Fibroblast of skin of back (primary cell): Measurements from ENCODE around the gene UBE2G1.
"Not testable (repeated sequence)": the region's sequence is repeated elsewhere in the genome, so short reads cannot be mapped to it uniquely, and the experiment has no call there.

ENCODE experiments used
- DNase-seq: peaks from one replicate; pipeline ENCODE4 v3.0.0-alpha.2; 2013

Gene UBE2G1

GRCh38 chr17:4375039-4375748, 8.7 kb upstream of the UBE2G1 start:
- DNase-seq = no peak

- DNase-seq = no peak
These were observed 3.2 kb upstream of the UBE2G1 start for GRCh38 chr17:4369557-4370230.

- DNase-seq = no peak
These were observed 1.9 kb upstream of the UBE2G1 start for GRCh38 chr17:4368341-4368740.

GRCh38 chr17:4367177-4367576, 702 bp upstream of the UBE2G1 start:
- not testable (repeated sequence) for DNase-seq

- DNase-seq = peak; percentile 22
These were observed 698 bp downstream of the UBE2G1 start for GRCh38 chr17:4365628-4366326.

- DNase-seq = peak; percentile 92
These were observed 1.3 kb downstream of the UBE2G1 start for GRCh38 chr17:4365103-4365627.

GRCh38 chr17:4364622-4365041, 1.8 kb downstream of the UBE2G1 start:
- no peak for DNase-seq

- peak; percentile 19 for DNase-seq
These were observed 4.3 kb downstream of the UBE2G1 start for GRCh38 chr17:4362141-4362540.

- no peak for DNase-seq
These were observed 8.3 kb downstream of the UBE2G1 start for GRCh38 chr17:4358154-4358553.

- DNase-seq = no peak
These were observed 8.8 kb downstream of the UBE2G1 start for GRCh38 chr17:4357671-4358070.

- DNase-seq = no peak
These were observed 9.3 kb downstream of the UBE2G1 start for GRCh38 chr17:4357030-4357628.

GRCh38 chr17:4354862-4355514, 11.5 kb downstream of the UBE2G1 start:
- no peak for DNase-seq

GRCh38 chr17:4354206-4354605, 12.3 kb downstream of the UBE2G1 start:
- DNase-seq = no peak

GRCh38 chr17:4350214-4350613, 16.3 kb downstream of the UBE2G1 start:
- not testable (repeated sequence) for DNase-seq

- no peak for DNase-seq
These were observed 20.8 kb downstream of the UBE2G1 start for GRCh38 chr17:4345581-4346252.

- no peak for DNase-seq
These were observed 21.5 kb downstream of the UBE2G1 start for GRCh38 chr17:4344926-4345325.

- DNase-seq = no peak
These were observed 23.9 kb downstream of the UBE2G1 start for GRCh38 chr17:4342535-4342934.

- no peak for DNase-seq
These were observed 24.9 kb downstream of the UBE2G1 start for GRCh38 chr17:4341616-4341977.

- DNase-seq = peak; percentile 33
These were observed 25.4 kb downstream of the UBE2G1 start for GRCh38 chr17:4340914-4341615.

- no peak for DNase-seq
These were observed 31.5 kb downstream of the UBE2G1 start for GRCh38 chr17:4334776-4335584.
